SU-DHL-6 (cell line): ENCODE data around the gene CPPED1.

Source experiments
- H2AFZ ChIP-seq: fragments of 200-600 bp; sonication (generic); 2 replicates; pipeline ENCODE4 v1.6.1; 2014; ENCODE audit warnings: low read depth, mild to moderate bottlenecking, moderate library complexity, mixed read lengths, antibody characterized with exemption, low read length; ENCODE audit not compliant: severe bottlenecking
- H3F3A ChIP-seq: fragments of 200-600 bp; shearing (Covaris generic); 2 replicates; pipeline ENCODE4 v1.6.0; 2016; ENCODE audit warnings: antibody characterized with exemption, mild to moderate bottlenecking; ENCODE audit not compliant: insufficient read depth
- H3K27ac ChIP-seq: fragments of 200-600 bp; sonication (generic); 2 replicates; pipeline ENCODE4 v1.5.1; 2016; ENCODE audit warnings: low read depth, mild to moderate bottlenecking, low read length, moderate library complexity, mixed read lengths
- H3K27me3 ChIP-seq: fragments of 200-600 bp; sonication (generic), shearing (Covaris generic); 2 replicates; pipeline ENCODE4 v1.6.0; 2014; ENCODE audit warnings: mild to moderate bottlenecking, low read length
- H3K36me3 ChIP-seq: fragments of 200-600 bp; sonication (generic); 2 replicates; pipeline ENCODE4 v1.6.1; 2014; ENCODE audit warnings: mild to moderate bottlenecking, low read length, mixed read lengths
- H3K4me2 ChIP-seq: fragments of 300-600, 200-600 bp; shearing (Covaris generic), sonication (generic); 2 replicates; pipeline ENCODE4 v1.6.0; 2014; ENCODE audit warnings: low read length, low read depth, mild to moderate bottlenecking; ENCODE audit not compliant: poor library complexity, severe bottlenecking
- H3K4me3 ChIP-seq: fragments of 200-600 bp; sonication (generic); 2 replicates; pipeline ENCODE4 v1.5.1; 2014; ENCODE audit warnings: antibody characterized with exemption, low read length, mild to moderate bottlenecking, mixed read lengths; ENCODE audit not compliant: insufficient read depth, poor library complexity, severe bottlenecking
- H3K79me2 ChIP-seq: fragments of 200-600 bp; sonication (generic); 2 replicates; pipeline ENCODE4 v1.6.1; 2014; ENCODE audit warnings: mild to moderate bottlenecking, low read length, moderate library complexity; ENCODE audit not compliant: insufficient read depth
- H3K9ac ChIP-seq: fragments of 200-600 bp; sonication (generic); 2 replicates; pipeline ENCODE4 v1.7.0; 2014; ENCODE audit warnings: mild to moderate bottlenecking, low read length
- H3K9me2 ChIP-seq: fragments of 200-600 bp; sonication (generic); replicated peaks from 2 replicates; pipeline ENCODE4 v1.6.1; 2014; ENCODE audit warnings: low read length; ENCODE audit not compliant: insufficient read depth
- H3K9me3 ChIP-seq: fragments of 200-600 bp; sonication (generic); 2 replicates; pipeline ENCODE4 v1.6.1; 2014; ENCODE audit warnings: low read length, mixed read lengths; ENCODE audit not compliant: insufficient read depth
- H4K20me1 ChIP-seq: fragments of 200-600 bp; sonication (generic); 2 replicates; pipeline ENCODE4 v1.6.1; 2014; ENCODE audit warnings: low read depth, mild to moderate bottlenecking, antibody characterized with exemption, low read length, moderate library complexity, mixed read lengths
- EZH2phosphoT487 ChIP-seq: fragments of 200-600 bp; sonication (generic), shearing (Covaris generic); conservative IDR thresholded peaks from 2 replicates; pipeline ENCODE4 v1.6.1; 2018; ENCODE audit warnings: mild to moderate bottlenecking, antibody characterized with exemption, low read length, moderate library complexity, mixed read lengths
- TF ChIP-seq, protein P1 (sequence below): fragments of 200-600 bp; sonication (generic); IDR thresholded peaks from one replicate; pipeline ENCODE4 v1.5.1; 2017; ENCODE audit warnings: antibody characterized with exemption, mild to moderate bottlenecking, low read length, moderate library complexity; ENCODE audit not compliant: insufficient read depth, poor library complexity, severe bottlenecking

CPPED1 gene

DNA sequence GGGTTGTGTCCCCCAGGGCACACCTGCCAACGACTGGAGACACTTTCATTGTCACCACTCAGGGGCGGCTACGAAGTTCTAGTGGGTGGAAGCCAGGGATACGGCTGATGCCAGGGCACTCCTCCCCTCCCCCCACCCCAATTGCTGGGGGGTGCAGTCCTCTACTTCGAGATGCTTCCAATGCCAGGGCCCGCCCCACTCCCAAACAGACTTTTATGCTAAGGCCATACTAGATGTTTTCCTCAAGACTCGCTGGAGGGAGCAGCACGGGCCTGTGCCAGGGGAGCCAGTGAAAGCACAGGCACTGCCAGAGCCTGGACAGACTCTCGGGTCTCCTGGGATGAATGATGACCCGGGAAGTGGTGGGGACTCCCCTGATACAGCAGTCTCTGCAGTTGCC is 178.0 kb downstream of the CPPED1 start:
- Histone ChIP-seq H3K4me2 (no peak overlapping the region), H3K27me3 (no peaks in the 10 kb centered on the region; the same call in 1 of the 2 replicates), H3K9ac (no peak overlapping the region), H3K9me2 (no peaks in the 10 kb centered on the region), H4K20me1 (no peaks in the 10 kb centered on the region), H3K9me3 (no peaks in the 10 kb centered on the region), H3K4me3 (no peak overlapping the region), H3K36me3 (no peaks in the 10 kb centered on the region), H3K79me2 (no peaks in the 10 kb centered on the region), H3F3A (no peaks in the 10 kb centered on the region), H2AFZ (no peak overlapping the region), H3K27ac (no peak overlapping the region)
- TF ChIP-seq, protein P1, sequence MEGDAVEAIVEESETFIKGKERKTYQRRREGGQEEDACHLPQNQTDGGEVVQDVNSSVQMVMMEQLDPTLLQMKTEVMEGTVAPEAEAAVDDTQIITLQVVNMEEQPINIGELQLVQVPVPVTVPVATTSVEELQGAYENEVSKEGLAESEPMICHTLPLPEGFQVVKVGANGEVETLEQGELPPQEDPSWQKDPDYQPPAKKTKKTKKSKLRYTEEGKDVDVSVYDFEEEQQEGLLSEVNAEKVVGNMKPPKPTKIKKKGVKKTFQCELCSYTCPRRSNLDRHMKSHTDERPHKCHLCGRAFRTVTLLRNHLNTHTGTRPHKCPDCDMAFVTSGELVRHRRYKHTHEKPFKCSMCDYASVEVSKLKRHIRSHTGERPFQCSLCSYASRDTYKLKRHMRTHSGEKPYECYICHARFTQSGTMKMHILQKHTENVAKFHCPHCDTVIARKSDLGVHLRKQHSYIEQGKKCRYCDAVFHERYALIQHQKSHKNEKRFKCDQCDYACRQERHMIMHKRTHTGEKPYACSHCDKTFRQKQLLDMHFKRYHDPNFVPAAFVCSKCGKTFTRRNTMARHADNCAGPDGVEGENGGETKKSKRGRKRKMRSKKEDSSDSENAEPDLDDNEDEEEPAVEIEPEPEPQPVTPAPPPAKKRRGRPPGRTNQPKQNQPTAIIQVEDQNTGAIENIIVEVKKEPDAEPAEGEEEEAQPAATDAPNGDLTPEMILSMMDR: no peak
- no peak for TF ChIP-seq EZH2phosphoT487

DNA sequence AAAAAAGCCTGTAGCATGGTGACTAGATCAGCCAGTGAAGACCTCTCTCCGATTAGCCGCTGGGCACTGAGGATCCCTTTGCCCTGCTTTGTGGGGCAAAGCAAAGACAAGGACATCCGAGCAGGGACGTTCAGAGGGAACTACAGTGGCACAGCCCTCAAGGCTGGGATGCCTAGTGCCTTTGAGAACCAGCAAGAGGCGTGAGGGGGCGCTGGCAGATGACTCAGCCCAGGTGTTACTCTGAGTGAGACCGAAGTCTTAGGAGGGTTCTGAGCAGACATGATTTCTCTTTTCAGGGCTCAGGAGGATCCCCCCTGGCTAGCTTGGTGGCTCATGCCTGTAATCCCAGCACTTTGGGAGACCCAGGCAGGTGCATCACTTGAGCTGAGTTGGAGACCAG is 178.6 kb downstream of the CPPED1 start:
- Histone ChIP-seq H3K9me3 (no peaks in the 10 kb centered on the region), H3K79me2 (no peaks in the 10 kb centered on the region), H3K36me3 (no peaks in the 10 kb centered on the region), H3K9ac (no peak overlapping the region), H3K4me3 (no peak overlapping the region), H3K27ac (no peak overlapping the region), H3F3A (peaks cover 2% of the 10 kb centered on the region; the same call in 1 of the 2 replicates), H2AFZ (no peak overlapping the region), H3K4me2 (no peak overlapping the region), H3K27me3 (no peaks in the 10 kb centered on the region; the same call in 1 of the 2 replicates), H3K9me2 (no peaks in the 10 kb centered on the region), H4K20me1 (no peaks in the 10 kb centered on the region)
- TF ChIP-seq, protein P1: no peak
- no peak for TF ChIP-seq EZH2phosphoT487

DNA sequence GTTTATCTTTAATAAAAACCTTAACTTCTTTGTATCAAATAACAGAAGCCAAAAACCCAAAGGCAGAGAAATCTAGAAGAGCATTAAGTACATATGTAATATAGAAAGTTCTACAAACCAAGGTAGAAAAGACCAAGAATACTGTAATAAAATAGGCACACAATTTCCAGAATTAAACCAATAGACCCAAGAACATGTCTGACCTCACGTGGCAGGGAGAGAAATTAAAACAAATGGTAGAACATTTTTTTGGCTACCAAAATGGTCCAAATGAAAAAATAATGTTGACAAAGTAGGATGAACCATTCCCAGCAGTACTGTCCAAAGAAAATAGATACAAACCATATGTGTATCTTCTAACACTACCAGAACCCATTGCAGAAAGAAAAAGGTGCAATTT is 183.5 kb downstream of the CPPED1 start:
- peak overlapping the region; percentile 20 for H3K4me2 ChIP-seq
- TF ChIP-seq EZH2phosphoT487: no peak
- TF ChIP-seq, protein P1: no peak

DNA sequence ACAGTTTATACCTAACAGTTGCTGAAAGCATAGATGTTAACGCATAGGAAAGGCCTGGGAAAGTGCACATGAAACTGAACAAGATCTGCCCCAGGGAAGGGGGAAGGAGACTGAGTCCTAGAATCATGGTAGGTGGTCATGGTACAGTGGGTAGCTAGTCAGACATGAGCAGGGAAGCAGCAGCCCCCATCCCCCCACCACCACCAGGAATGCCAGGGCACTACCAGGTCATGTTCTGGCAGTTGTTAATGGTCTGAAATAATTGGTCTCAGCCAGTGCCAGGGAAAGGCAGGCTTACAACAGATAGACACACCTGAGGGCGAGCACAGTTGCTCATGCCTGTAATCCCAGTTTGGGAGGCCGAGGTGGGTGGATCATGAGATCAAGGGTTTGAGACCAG is 185.2 kb downstream of the CPPED1 start:
- Histone ChIP-seq H3K4me3 (no peak overlapping the region), H3K9ac (no peak overlapping the region), H2AFZ (no peak overlapping the region), H3K79me2 (no peaks in the 10 kb centered on the region), H3K9me3 (no peaks in the 10 kb centered on the region), H3K27me3 (no peaks in the 10 kb centered on the region; the same call in 1 of the 2 replicates), H4K20me1 (no peaks in the 10 kb centered on the region), H3K36me3 (no peaks in the 10 kb centered on the region), H3F3A (peaks cover 6% of the 10 kb centered on the region; the same call in 1 of the 2 replicates), H3K4me2 (no peak overlapping the region), H3K27ac (no peak overlapping the region), H3K9me2 (no peaks in the 10 kb centered on the region)
- TF ChIP-seq, protein P1: no peak
- TF ChIP-seq EZH2phosphoT487: no peak

More for the DNA sequence above, 183.5 kb downstream of the CPPED1 start:
- Histone ChIP-seq H3K79me2 (no peaks in the 10 kb centered on the region), H3K9me3 (no peaks in the 10 kb centered on the region), H4K20me1 (no peaks in the 10 kb centered on the region), H3K36me3 (no peaks in the 10 kb centered on the region), H3K9me2 (no peaks in the 10 kb centered on the region), H3K4me3 (no peak overlapping the region), H3K27ac (peak overlapping the region; percentile 41), H3K9ac (no peak overlapping the region), H3K27me3 (no peaks in the 10 kb centered on the region; the same call in 1 of the 2 replicates), H2AFZ (no peak overlapping the region), H3F3A (peaks cover 6% of the 10 kb centered on the region; the same call in 1 of the 2 replicates)
